GM12891 (cell line): ENCODE measurements around the gene SOBP.
"Not testable (repeated sequence)": the region's sequence is repeated elsewhere in the genome, so short reads cannot be mapped to it uniquely, and the experiment has no call there.

ENCODE experiments used
- POLR2A ChIP-seq: IDR thresholded peaks from 2 replicates; pipeline ENCODE4 v1.6.1; 2011; ENCODE audit warnings: low read depth, low read length, control low read depth
- TAF1 ChIP-seq: IDR thresholded peaks from 2 replicates; pipeline ENCODE4 v1.6.1; 2011; ENCODE audit warnings: low read depth, low read length, control low read depth

DNA sequence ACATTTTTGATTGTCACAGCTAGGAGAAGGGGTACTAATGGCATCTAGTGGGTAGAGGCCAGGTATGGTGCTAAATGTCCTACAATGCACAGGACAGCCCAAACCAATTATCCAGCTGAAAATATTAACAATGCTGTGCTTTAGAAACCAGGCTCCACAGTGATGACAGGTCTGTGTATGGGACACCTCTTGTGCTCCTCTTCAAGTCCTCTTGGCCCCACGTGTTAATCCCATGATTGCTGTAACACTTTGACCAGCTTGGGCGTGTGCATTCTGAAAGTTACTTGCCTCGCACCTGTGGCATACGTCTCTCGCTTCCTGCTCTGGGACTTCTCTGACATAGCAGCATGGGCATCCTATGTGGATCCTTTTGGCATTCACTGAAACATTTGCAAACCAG is 29.3 kb downstream of the SOBP start:
- not testable (repeated sequence) for TF ChIP-seq TAF1, POLR2A
